Fibroblast of the aortic adventitia (primary cell): ENCODE measurements around the gene SLCO4A1. TPM values are rescaled to one million over a fixed set of nuclear protein-coding genes. Genes with fewer than 3 reads are reported as not detected.

Experiments
- DNase-seq: peaks from one replicate; pipeline ENCODE4 v3.0.0-alpha.2; 2010; ENCODE audit warnings: low read depth
- H3K4me3 ChIP-seq: 2 replicates; pipeline ENCODE4 v1.5.1; 2011; ENCODE audit warnings: low read depth, mild to moderate bottlenecking, control low read depth, low read length, moderate library complexity
- CTCF ChIP-seq: IDR thresholded peaks from 2 replicates; pipeline ENCODE4 v1.5.1; 2011; ENCODE audit warnings: mild to moderate bottlenecking, low read length, control low read depth, inconsistent platforms; ENCODE audit not compliant: insufficient read depth
- total RNA-seq: library from RNA; depleted of rRNA; stranded (reverse); fragments of >200 nt; gene quantifications from 2 replicates; pipeline ENCODE4 v1.2.3, GENCODE V29; 2012; ENCODE audit warnings: low replicate concordance

The SLCO4A1 gene
- total RNA-seq, 1 donor: 0.72 TPM

GRCh38 chr20:62611819-62612218 is 30.5 kb upstream of the SLCO4A1 start:
- TF ChIP-seq CTCF: no peak
- DNase-seq: no peak
- no peak overlapping the region for H3K4me3 ChIP-seq

- DNase-seq: no peak
- H3K4me3 ChIP-seq: no peak overlapping the region
- TF ChIP-seq CTCF: no peak
Observed at GRCh38 chr20:62614085-62614960, 28.0 kb upstream of the SLCO4A1 start.

DNA sequence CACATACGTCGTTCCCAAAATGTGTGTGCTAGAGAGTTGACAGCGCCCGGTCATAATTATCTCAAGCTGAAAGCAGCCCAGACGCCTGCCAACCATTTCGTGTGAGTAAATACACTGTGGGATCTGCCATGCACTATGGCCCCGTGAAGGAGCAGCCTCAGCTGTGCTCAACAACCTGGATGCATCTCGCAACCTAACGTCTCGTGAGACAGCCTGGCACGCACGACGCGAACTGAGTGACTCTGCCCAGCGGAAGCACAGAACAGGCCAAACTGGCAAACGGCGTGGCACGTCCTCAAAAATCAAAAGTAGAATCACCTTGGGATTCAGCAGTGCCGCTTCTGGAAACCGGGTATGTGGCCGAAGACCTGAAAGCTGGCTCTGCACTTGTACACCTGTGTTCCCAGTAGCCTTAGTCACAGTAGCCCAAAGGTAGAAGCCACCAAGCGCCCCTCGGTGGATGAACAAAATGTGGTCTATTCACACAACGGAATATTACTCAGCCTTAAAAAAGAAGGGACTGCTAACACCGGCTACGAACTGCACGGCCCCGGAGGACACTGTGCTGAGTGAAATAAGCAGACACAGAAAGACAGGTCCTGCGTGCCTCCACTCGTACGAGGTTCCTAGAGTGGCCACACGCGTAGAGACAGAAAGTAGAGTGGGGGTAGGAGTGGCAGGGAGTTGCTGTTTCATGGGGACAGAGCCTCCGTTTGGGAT is 27.2 kb upstream of the SLCO4A1 start:
- no peak for DNase-seq
- TF ChIP-seq CTCF: no peak
- H3K4me3 ChIP-seq: no peak overlapping the region

DNA sequence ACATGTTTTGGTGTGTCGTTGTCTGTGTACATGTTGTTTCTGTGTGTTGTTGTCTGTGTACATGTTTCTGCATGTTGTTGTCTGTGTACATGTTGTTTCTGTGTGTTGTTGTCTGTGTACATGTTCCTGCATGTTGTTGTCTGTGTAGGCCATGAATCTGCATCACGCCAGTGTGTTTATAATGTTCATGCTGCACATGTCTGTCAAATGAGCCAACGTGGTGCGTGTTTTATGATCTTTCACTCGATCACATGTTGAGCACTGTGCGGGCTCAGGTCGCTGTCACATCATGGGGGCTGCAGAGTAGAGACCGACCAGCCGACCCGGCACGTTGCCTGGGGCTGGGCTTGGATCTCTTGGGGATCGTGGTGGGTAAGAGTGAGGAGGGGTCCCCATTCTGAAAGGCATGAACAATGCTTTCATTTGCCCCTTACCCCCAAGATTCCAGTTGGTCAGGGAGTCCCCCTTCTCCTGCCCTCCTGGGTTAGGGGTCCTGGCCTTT is 26.5 kb upstream of the SLCO4A1 start:
- H3K4me3 ChIP-seq: no peak overlapping the region
- DNase-seq: no peak
- TF ChIP-seq CTCF: no peak

DNA sequence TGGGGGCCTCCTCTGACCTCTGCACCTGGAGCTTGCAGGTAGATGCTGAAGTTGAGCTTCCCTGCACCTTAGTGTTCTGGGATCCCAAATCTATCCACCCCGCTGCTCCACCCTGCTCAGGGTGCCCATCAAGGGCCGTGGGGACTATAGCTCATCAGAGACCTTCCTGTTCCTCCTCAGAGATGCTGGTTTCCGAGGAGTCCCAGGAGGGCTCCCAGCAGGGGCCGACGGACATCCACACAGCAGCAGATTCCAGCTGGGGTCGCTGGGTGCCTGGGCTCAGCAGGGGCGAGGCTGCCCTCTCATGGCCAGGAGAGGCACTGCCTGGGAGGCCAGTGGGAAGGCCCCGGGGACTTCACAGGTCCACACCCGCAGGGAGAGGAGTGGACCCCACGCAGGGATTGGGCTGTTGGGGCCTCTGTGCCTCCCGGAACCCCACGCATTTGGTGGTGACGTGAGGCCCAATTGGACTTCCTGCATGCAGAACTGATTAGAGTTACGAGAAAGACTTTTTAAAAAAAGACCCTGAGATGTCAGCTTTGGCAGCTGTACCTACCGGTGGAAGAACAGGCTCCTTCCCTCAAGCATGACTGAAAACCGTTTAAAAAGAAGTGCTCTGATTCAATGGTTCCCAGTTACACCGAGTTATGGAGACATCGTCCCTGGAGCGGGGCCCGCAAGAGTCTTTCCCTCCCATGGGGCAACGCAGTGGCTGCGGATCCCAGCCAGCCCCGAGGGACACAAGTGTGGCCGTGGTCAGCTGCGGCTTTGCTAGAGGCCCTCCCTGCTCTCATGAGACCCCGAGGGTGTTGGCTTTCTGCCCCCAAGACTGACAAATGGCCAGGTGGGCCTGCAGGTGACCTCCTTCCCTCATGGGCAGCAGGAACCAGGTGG is 25.3 kb upstream of the SLCO4A1 start:
- TF ChIP-seq CTCF: peak; percentile 98

More for the DNA sequence above, 25.3 kb upstream of the SLCO4A1 start:
- H3K4me3 ChIP-seq: no peak overlapping the region
- peak; percentile 57 for DNase-seq
